Memory B cell (primary cell): ENCODE measurements around the gene USH1G.

Experiments used
- ATAC-seq: fragments of 150-1000 bp; cut with Tn5 transposase; 2 replicates; pipeline ENCODE4 v1.10.0; 2021; ENCODE audit warnings: low read depth, mild to moderate bottlenecking, moderate library complexity
- DNase-seq, 2 donors: peaks; one replicate each; pipeline ENCODE4 v3.0.0; 2022; ENCODE audit warnings: low spot score in 2 of 2
- H3K27ac Mint-ChIP-seq: one replicate; pipeline ENCODE4 v1.8.0; 2022; ENCODE audit warnings: mild to moderate bottlenecking, moderate library complexity, mixed read lengths
- H3K27me3 Mint-ChIP-seq: one replicate; pipeline ENCODE4 v1.8.0; 2022; ENCODE audit warnings: mixed read lengths
- H3K36me3 Mint-ChIP-seq: one replicate; pipeline ENCODE4 v1.8.0; 2022; ENCODE audit warnings: mild to moderate bottlenecking, mixed read lengths
- H3K4me1 Mint-ChIP-seq: one replicate; pipeline ENCODE4 v1.8.0; 2022; ENCODE audit warnings: mixed read lengths
- H3K4me3 Mint-ChIP-seq: one replicate; pipeline ENCODE4 v1.8.0; 2022; ENCODE audit warnings: mild to moderate bottlenecking, moderate library complexity, mixed read lengths
- H3K9me3 Mint-ChIP-seq: one replicate; pipeline ENCODE4 v1.8.0; 2022; ENCODE audit warnings: mixed read lengths

The USH1G gene

DNA sequence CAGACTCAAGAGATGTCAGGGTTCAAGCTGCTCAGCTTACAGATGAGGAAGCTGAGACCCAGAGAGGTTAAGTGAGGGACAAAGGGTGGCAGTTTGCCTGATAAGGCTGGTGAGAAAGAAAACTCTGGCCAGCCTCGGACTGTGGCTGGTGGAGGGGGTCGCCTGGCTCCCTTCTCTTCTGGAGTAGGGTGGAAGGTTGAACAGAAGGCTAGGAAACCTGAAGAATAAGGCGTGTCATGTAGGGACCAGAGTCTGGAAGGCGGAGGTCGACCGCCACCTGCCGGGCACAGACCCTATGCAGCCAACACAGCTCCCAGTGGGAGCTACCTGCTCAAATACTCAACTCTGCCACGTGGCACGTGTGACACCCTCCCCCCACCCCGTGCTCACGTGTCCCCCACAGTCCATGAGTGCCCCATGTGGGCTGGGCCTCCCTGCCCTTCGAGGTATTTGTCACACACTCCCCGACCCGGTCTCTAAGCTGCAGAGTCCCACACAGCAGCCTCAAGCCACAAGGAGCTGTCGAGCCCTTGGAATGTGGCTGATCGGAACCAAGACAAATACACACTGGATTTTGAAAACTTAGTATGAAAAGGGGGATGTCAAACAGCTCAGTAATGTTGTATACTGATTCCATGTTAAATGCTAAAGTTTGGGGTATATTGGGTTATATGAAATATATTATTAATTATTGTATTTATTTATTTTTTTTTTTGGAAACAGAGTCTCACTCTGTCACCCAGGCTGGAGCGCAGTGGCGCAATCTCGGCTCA is 37.7 kb upstream of the USH1G start:
- H3K27me3 Mint-ChIP-seq: peaks cover 8% of the 10 kb centered on the region
- DNase-seq (peak in 1 of 2 donors; percentile 31), ATAC-seq (peak; percentile 76)
- no peak overlapping the region for H3K27ac Mint-ChIP-seq
- H3K4me1 Mint-ChIP-seq: peaks cover 11% of the 10 kb centered on the region
- no peaks in the 10 kb centered on the region for H3K36me3 Mint-ChIP-seq
- no peaks in the 10 kb centered on the region for H3K9me3 Mint-ChIP-seq
- H3K4me3 Mint-ChIP-seq: no peak overlapping the region

- H3K36me3 Mint-ChIP-seq: no peaks in the 10 kb centered on the region
- no peaks in the 10 kb centered on the region for H3K9me3 Mint-ChIP-seq
- H3K27me3 Mint-ChIP-seq: peaks cover 3% of the 10 kb centered on the region
- ATAC-seq (no peak), DNase-seq (no peak)
- H3K4me1 Mint-ChIP-seq: peaks cover 7% of the 10 kb centered on the region
- H3K4me3 Mint-ChIP-seq: no peak overlapping the region
- no peak overlapping the region for H3K27ac Mint-ChIP-seq
Observed at GRCh38 chr17:74959826-74960515, 36.9 kb upstream of the USH1G start.

- Mint-ChIP-seq H3K27me3 (peaks cover 5% of the 10 kb centered on the region), H3K4me1 (peaks cover 7% of the 10 kb centered on the region), H3K27ac (no peak overlapping the region), H3K4me3 (no peak overlapping the region), H3K9me3 (no peaks in the 10 kb centered on the region), H3K36me3 (no peaks in the 10 kb centered on the region)
- ATAC-seq (peak; percentile 55), DNase-seq (peak; percentile 84 to 94)
Observed at GRCh38 chr17:74957935-74958740, 35.1 kb upstream of the USH1G start.

DNA sequence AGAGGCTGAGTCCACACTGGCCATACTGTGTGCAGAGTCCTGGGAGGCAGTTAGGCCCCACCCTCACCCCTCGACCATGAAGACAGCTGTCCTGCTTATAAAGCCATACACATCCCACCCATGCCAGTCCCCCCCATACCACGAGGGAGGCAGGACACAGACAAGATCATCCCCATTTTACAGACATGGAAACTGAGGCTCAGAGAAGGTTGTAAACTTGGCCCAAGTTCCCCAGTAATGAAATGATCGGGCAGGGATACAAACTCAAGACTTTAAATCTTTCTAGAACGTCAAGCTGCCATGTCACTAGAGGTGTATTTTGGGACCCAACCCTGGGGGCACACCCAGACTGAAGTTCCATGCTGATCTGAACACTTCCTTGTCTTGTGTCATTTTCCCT is 33.0 kb upstream of the USH1G start:
- H3K4me3 Mint-ChIP-seq: no peak overlapping the region

DNA sequence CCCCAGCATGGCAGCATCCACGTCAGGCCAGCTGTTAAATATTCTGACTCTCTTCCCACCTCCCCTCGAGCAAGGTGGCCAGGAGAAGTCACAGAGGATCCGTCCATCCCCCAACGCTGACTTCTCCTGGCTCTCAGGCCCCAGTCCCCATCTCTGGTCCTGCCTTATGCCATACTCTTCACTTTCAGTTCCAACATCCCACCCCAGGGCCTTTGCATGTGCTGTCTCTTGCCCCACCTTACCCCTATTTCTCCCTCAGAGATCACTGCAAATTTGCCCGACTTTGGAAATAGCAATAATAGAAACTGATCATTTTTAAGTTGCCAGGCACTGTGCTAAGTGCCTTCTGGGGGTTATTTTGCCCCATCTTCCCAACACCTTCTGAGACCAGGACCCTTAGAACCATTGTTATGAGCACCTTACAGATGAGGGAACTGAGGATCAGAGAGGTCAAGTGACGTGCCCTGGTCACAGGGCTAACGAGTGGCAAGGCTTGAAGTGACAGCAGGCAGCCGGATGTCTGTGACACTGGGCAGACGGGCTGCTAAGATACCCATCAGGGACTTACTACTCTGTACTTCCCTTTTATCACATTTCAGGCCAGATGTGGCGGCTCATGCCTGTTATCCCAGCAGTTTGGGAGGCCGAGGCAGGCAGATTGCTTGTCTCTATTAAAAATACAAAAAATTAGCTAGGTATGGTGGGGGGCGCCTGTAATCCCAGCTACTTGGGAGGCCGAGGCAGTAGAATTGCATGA is 31.8 kb upstream of the USH1G start:
- DNase-seq (peak in 1 of 2 donors; percentile 10), ATAC-seq (peak; percentile 56)
- H3K4me3 Mint-ChIP-seq: no peak overlapping the region
- H3K27me3 Mint-ChIP-seq: peaks cover 7% of the 10 kb centered on the region
- no peaks in the 10 kb centered on the region for H3K36me3 Mint-ChIP-seq
- no peak overlapping the region for H3K27ac Mint-ChIP-seq
- no peaks in the 10 kb centered on the region for H3K9me3 Mint-ChIP-seq
- no peaks in the 10 kb centered on the region for H3K4me1 Mint-ChIP-seq

More for the DNA sequence above, 33.0 kb upstream of the USH1G start:
- no peak for ATAC-seq
- DNase-seq: no peak
- H3K9me3 Mint-ChIP-seq: no peaks in the 10 kb centered on the region
- no peak overlapping the region for H3K27ac Mint-ChIP-seq
- H3K27me3 Mint-ChIP-seq: peaks cover 5% of the 10 kb centered on the region
- no peaks in the 10 kb centered on the region for H3K36me3 Mint-ChIP-seq
- peaks cover 3% of the 10 kb centered on the region for H3K4me1 Mint-ChIP-seq

DNA sequence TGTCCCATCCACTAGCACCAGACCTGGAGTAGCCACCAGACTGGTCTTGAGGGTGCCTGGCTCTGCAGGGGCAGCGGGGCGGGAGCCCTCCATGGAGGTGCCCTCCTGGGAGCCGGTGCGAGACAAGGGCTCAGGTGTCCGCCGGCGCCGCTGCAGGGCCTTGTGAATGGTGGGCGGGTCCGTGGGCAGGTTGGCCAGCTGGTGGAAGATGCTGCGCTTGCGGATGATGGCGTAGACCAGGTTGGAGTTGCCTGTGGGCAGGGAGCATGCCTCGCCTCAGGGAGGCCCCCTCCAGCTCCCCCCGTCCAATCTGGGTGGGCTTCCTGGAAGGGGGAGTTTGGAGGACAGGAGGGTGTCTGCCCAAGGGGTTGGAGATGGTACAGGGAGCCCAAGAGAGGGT is 31.1 kb upstream of the USH1G start:
- Mint-ChIP-seq H3K4me1 (no peaks in the 10 kb centered on the region), H3K27me3 (peaks cover 5% of the 10 kb centered on the region), H3K36me3 (no peaks in the 10 kb centered on the region), H3K9me3 (no peaks in the 10 kb centered on the region), H3K4me3 (no peak overlapping the region), H3K27ac (no peak overlapping the region)
- ATAC-seq (no peak), DNase-seq (no peak)

- no peaks in the 10 kb centered on the region for H3K36me3 Mint-ChIP-seq
- H3K27ac Mint-ChIP-seq: no peak overlapping the region
- no peak overlapping the region for H3K4me3 Mint-ChIP-seq
- ATAC-seq (no peak), DNase-seq (no peak)
- H3K9me3 Mint-ChIP-seq: no peaks in the 10 kb centered on the region
- H3K4me1 Mint-ChIP-seq: no peaks in the 10 kb centered on the region
- H3K27me3 Mint-ChIP-seq: peaks cover 5% of the 10 kb centered on the region
Observed at GRCh38 chr17:74953134-74953687, 30.2 kb upstream of the USH1G start.

- DNase-seq (no peak), ATAC-seq (no peak)
- Mint-ChIP-seq H3K4me1 (no peaks in the 10 kb centered on the region), H3K4me3 (no peak overlapping the region), H3K36me3 (no peaks in the 10 kb centered on the region), H3K9me3 (no peaks in the 10 kb centered on the region), H3K27ac (no peak overlapping the region), H3K27me3 (peaks cover 10% of the 10 kb centered on the region)
Observed at GRCh38 chr17:74952431-74953133, 29.5 kb upstream of the USH1G start.

DNA sequence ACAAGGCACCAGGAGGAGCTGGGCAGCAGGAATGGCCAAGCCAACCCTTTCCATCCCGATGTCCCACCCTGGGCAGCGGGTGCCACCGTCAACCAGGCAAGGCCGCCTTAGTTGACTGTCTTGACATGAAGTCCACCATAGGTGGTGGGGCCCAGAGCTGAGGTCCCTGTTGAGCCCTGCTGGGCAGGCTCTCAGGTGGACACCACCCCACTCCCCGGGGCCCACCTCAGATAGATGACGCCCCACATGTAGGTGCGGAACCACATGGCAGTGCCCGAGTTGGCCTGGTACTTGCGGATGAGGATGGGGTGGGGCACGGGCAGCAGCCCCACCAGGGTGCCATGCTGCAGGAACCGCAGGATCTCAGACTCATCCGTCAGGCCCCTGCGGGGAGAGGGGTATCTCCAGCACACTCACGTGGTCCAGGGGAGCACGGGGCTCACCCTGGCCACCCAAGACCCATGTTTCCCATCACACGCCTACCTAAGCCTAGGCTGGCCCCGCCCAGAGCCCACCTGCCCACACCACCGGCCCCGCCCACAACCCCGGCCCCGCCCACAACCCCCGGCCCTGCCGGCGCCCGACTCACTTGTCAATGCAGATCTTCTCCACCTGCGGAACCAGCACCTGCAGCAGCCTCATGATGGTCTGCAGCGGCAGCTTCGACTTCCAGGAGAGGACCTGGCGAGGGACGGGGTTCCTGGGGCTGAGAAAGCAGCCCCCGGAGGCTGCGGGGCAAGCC is 28.8 kb upstream of the USH1G start:
- Mint-ChIP-seq H3K27me3 (peaks cover 11% of the 10 kb centered on the region), H3K27ac (no peak overlapping the region), H3K4me1 (no peaks in the 10 kb centered on the region), H3K9me3 (no peaks in the 10 kb centered on the region), H3K4me3 (no peak overlapping the region), H3K36me3 (no peaks in the 10 kb centered on the region)
- no peak for DNase-seq
- no peak for ATAC-seq

DNA sequence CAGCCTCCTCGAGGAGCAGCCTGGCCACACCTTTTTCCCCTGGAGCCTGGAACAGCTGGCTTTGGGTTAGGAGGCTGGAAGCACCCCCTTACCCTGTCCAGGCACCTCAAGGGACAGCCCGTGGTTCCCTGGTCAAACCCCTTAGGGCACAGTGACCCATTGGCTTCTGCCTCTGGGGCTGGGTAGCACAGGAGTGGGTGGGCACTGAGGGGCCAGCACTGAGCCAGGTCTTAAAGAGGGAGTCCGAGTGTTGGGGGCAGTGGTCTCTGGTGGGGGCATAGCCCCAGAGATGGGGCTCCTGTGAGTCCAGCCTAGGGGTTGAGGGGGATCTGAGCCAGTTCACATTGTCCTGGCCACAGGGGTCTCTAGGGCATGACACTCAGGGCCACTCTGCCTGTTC is 28.0 kb upstream of the USH1G start:
- DNase-seq (no peak), ATAC-seq (no peak)

DNA sequence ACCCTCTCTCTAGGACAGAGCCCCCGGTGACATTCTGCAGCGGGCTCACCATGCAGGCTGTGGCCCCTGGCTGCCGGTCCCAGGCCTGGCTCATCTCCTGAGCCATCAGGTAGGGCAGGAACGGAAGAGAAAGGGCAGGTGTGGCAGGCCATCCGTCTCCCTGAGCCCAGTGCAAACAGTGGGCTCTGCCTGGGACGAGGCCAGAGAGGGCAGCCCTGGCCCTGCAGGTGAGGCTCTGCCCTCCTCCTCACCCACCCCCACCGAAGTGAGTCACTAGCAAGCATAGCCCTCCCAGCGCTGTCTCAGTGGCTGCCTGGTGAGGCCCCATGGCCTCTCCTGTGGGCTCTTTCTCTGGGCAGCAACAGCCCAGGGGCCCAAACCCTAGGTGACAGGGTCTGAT is 27.2 kb upstream of the USH1G start:
- Mint-ChIP-seq H3K36me3 (no peaks in the 10 kb centered on the region), H3K27ac (no peak overlapping the region), H3K4me1 (no peaks in the 10 kb centered on the region), H3K27me3 (peaks cover 12% of the 10 kb centered on the region), H3K9me3 (no peaks in the 10 kb centered on the region), H3K4me3 (no peak overlapping the region)
- DNase-seq (no peak), ATAC-seq (no peak)

More for the DNA sequence above, 28.0 kb upstream of the USH1G start:
- Mint-ChIP-seq H3K9me3 (no peaks in the 10 kb centered on the region), H3K4me1 (no peaks in the 10 kb centered on the region), H3K27ac (no peak overlapping the region), H3K36me3 (no peaks in the 10 kb centered on the region), H3K4me3 (no peak overlapping the region), H3K27me3 (peaks cover 11% of the 10 kb centered on the region)

- Mint-ChIP-seq H3K4me3 (no peak overlapping the region), H3K36me3 (no peaks in the 10 kb centered on the region), H3K27me3 (peaks cover 13% of the 10 kb centered on the region)
Observed at GRCh38 chr17:74949455-74950115, 26.5 kb upstream of the USH1G start.

More at GRCh38 chr17:74949455-74950115, 26.5 kb upstream of the USH1G start:
- Mint-ChIP-seq H3K9me3 (no peaks in the 10 kb centered on the region), H3K4me1 (no peaks in the 10 kb centered on the region), H3K27ac (no peak overlapping the region)
- ATAC-seq (no peak), DNase-seq (no peak)
